ENCODE data around the gene CAPN2.
A peak's percentile ranks its signal among the peaks of the same experiment; 100 is the strongest.

The CAPN2 gene

DNA sequence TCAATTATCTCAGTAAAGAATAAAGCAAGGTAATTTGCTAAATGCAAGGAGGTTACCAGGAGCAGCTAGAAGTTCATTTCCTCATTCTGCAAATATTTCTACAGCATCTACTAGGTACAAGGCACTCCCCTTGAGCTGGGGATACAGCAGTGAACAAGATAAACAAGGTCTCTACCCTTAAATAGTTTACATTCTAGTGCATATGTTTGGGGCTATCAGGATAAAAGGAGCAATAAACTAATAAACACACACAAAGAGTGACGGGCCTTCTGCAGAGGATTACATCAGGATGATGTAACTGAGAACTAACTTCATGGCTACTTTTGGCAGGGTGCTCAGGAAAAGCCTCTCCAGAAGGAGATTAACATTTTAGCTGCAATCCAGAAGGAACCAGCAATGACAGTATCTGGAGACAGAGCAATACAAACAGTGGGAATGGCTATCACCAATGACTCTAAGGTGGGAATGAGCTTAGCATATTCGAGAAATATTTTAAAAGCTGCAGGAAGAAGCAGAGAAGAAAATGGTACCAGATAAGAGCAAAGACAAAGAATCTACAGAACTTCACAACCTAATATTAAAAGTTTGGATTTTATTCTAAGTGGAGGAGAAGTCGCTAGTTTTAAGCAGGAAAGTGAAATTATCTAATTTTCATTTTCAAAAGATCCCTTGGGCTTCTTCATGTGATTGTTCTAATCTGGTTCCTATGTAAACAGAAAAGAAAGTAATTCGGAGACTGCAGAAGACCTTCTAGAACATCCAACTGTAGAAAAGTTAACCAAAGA is 107.6 kb downstream of the CAPN2 start:
- Mint-ChIP-seq H3K27ac (no peak overlapping the region), H3K4me1 (peaks cover 33% of the 10 kb centered on the region), H3K9me3 (no peaks in the 10 kb centered on the region), H3K4me3 (no peak overlapping the region), H3K36me3 (ENCODE audit: low read depth) (peaks cover 40% of the 10 kb centered on the region), H3K27me3 (ENCODE audit: low read depth) (no peaks in the 10 kb centered on the region)
- TF ChIP-seq, protein P1, sequence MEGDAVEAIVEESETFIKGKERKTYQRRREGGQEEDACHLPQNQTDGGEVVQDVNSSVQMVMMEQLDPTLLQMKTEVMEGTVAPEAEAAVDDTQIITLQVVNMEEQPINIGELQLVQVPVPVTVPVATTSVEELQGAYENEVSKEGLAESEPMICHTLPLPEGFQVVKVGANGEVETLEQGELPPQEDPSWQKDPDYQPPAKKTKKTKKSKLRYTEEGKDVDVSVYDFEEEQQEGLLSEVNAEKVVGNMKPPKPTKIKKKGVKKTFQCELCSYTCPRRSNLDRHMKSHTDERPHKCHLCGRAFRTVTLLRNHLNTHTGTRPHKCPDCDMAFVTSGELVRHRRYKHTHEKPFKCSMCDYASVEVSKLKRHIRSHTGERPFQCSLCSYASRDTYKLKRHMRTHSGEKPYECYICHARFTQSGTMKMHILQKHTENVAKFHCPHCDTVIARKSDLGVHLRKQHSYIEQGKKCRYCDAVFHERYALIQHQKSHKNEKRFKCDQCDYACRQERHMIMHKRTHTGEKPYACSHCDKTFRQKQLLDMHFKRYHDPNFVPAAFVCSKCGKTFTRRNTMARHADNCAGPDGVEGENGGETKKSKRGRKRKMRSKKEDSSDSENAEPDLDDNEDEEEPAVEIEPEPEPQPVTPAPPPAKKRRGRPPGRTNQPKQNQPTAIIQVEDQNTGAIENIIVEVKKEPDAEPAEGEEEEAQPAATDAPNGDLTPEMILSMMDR (IDR thresholded peaks at IDR 0.05; ENCODE audit: unreplicated experiment in 3 of 3), result no peak

DNA sequence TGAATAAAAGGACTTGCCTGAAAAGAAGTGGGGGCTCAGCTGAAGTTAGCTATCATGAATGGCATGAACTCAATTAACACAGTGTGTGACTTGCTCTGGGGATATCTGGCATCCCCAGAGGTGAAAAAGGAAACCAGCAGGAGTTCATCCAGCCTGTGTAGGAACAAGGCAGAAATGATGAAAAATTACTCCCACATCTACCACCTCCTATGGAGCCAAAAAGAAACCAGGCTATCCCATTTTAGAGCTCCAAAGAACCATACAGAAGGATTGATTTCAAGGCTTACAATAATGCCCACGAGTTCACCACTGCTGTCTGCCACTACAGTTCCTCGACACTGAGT is 108.1 kb downstream of the CAPN2 start:
- no peaks in the 10 kb centered on the region for H3K27me3 Mint-ChIP-seq (ENCODE audit: low read depth)
- TF ChIP-seq, protein P1 (IDR thresholded peaks at IDR 0.05; ENCODE audit: unreplicated experiment in 3 of 3), result no peak
- peak overlapping the region in 1 of 3 experiments; percentile 2 for H3K27ac Mint-ChIP-seq
- H3K4me3 Mint-ChIP-seq, result no peak overlapping the region
- no peaks in the 10 kb centered on the region for H3K9me3 Mint-ChIP-seq
- H3K36me3 Mint-ChIP-seq (ENCODE audit: low read depth), result peaks cover 38% of the 10 kb centered on the region
- peaks cover 27% of the 10 kb centered on the region for H3K4me1 Mint-ChIP-seq

DNA sequence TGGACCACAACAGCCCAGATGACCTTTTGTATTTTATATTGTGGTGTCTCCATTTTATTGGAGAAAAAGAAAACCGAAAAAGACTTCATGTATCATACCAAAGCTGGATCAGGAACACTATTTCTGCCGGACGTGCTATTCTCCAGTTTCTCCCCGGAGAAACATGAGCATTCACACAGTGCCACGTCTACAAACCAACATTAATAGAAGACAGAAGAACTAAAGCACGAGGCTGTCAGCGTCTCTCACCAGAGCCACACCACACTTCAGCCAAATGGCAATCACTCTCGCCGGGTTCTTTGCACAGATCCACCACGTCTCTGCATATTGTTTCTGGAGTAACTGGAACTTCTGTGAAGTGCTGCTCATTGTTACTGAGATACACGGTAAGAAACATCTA is 108.6 kb downstream of the CAPN2 start:
- Mint-ChIP-seq H3K27me3 (ENCODE audit: low read depth) (no peaks in the 10 kb centered on the region), H3K4me3 (no peak overlapping the region), H3K27ac (peak overlapping the region in 1 of 3 experiments; percentile 2), H3K4me1 (peaks cover 28% of the 10 kb centered on the region), H3K36me3 (ENCODE audit: low read depth) (peaks cover 37% of the 10 kb centered on the region), H3K9me3 (no peaks in the 10 kb centered on the region)
- TF ChIP-seq, protein P1 (IDR thresholded peaks at IDR 0.05; ENCODE audit: unreplicated experiment in 3 of 3), result no peak

DNA sequence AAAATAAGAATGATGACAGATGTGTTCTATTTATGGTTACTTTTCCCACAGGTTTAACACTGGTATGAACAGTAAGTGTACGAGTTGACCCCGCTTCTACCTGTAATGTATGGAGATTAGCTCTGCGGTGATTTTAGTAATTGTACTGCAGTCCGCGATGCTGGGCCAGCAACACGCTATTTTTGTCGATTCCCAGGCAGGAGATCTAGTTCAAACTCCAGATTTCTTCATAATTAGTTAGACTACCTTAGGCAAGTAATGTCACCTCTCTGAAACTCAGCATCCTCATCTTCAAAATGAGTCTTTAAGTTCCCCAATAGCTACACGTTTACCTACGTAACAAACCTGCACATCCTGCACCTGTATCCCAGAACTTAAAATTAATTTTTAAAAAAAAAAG is 111.9 kb downstream of the CAPN2 start:
- Mint-ChIP-seq H3K4me1 (peaks cover 35% of the 10 kb centered on the region), H3K27me3 (ENCODE audit: low read depth) (no peaks in the 10 kb centered on the region), H3K9me3 (no peaks in the 10 kb centered on the region), H3K36me3 (ENCODE audit: low read depth) (peaks cover 27% of the 10 kb centered on the region), H3K27ac (no peak overlapping the region), H3K4me3 (no peak overlapping the region)
- TF ChIP-seq, protein P1 (IDR thresholded peaks at IDR 0.05; ENCODE audit: unreplicated experiment in 3 of 3), result no peak

DNA sequence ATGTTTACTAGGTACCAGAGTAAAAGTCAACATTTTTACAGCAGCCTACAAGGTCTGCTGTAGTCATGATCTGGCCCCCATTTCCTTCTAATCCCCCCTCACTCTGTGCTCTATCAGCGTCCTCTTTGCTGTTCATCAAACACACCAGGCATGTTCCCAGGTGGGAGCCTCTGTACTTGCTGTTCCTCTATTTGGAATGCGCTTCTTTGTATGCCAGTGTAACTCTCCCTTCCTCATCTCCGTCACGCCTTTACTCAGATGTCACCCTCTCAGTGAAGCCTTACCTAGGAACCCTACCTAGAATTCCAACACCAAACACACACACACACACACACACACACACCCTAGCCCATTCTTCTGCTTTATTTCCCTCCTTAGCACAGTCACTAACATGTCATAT is 112.4 kb downstream of the CAPN2 start:
- Mint-ChIP-seq H3K4me3 (no peak overlapping the region), H3K27me3 (ENCODE audit: low read depth) (no peaks in the 10 kb centered on the region), H3K4me1 (peaks cover 38% of the 10 kb centered on the region), H3K36me3 (ENCODE audit: low read depth) (peaks cover 23% of the 10 kb centered on the region), H3K9me3 (no peaks in the 10 kb centered on the region), H3K27ac (no peak overlapping the region)
- TF ChIP-seq, protein P1 (IDR thresholded peaks at IDR 0.05; ENCODE audit: unreplicated experiment in 3 of 3), result no peak
